Spleen (tissue), 11 donors: Measurements from ENCODE around the gene PEDS1. TPM values are rescaled to one million over a fixed set of nuclear protein-coding genes. Genes with fewer than 3 reads are reported as not detected.

Source experiments
- DNase-seq: peaks from one replicate; pipeline ENCODE4 v3.0.0-alpha.2; 2020
- H3K27ac ChIP-seq, 8 donors: fragments of 200-600 bp; sonication (generic) in 7 of 8; 1 replicate in 4 of 8; 2 replicates in 4 of 8; pipeline versions ENCODE4 v1.5.0 to v1.8.0; 2016 to 2021; ENCODE audit warnings: inconsistent platforms in 4 of 8, mild to moderate bottlenecking in 4 of 8, moderate library complexity in 1 of 8
- H3K27me3 ChIP-seq, 7 donors: fragments of 200-600 bp; sonication (generic) in 6 of 7; replicated peaks in 1 of 7; 1 replicate in 4 of 7; 2 replicates in 3 of 7; pipeline versions ENCODE4 v1.5.0 to v1.8.0; 2016 to 2021; ENCODE audit warnings: inconsistent platforms in 3 of 7, mild to moderate bottlenecking in 1 of 7
- H3K36me3 ChIP-seq, 6 donors: fragments of 200-600 bp; sonication (generic) in 5 of 6; 1 replicate in 4 of 6; 2 replicates in 2 of 6; pipeline versions ENCODE4 v1.5.0 to v1.8.0; 2016 to 2021; ENCODE audit warnings: inconsistent platforms in 2 of 6
- H3K4me1 ChIP-seq, 6 donors: fragments of 200-600 bp; sonication (generic) in 5 of 6; 1 replicate in 3 of 6; 2 replicates in 3 of 6; pipeline versions ENCODE4 v1.5.0 to v1.8.0; 2016 to 2021; ENCODE audit warnings: inconsistent platforms in 3 of 6
- H3K4me3 ChIP-seq, 8 donors: fragments of 200-600 bp; sonication (generic) in 7 of 8; 1 replicate in 4 of 8; 2 replicates in 4 of 8; pipeline versions ENCODE4 v1.5.0 to v1.8.0; 2016 to 2021; ENCODE audit warnings: inconsistent platforms in 4 of 8, mild to moderate bottlenecking in 4 of 8, moderate library complexity in 2 of 8
- H3K9me3 ChIP-seq, 8 donors: fragments of 200-600 bp; sonication (generic) in 7 of 8; 1 replicate in 4 of 8; 2 replicates in 4 of 8; pipeline versions ENCODE4 v1.5.0 to v1.8.0; 2016 to 2021; ENCODE audit warnings: inconsistent platforms in 4 of 8
- CTCF ChIP-seq, 11 experiments: fragments of 200-600 bp in 7 of 11; fragments of 450-650 bp in 4 of 11; sonication (generic) in 4 of 11; IDR thresholded peaks in 8 of 11; conservative IDR thresholded peaks in 3 of 11; 1 replicate in 7 of 11; 2 replicates in 4 of 11; pipeline versions ENCODE4 v1.4.0 to v1.8.0; 2016 to 2021; ENCODE audit warnings: antibody characterized with exemption in 11 of 11, inconsistent platforms in 4 of 11, mild to moderate bottlenecking in 1 of 11
- POLR2A ChIP-seq, 3 donors: fragments of 450-650 bp; IDR thresholded peaks; one replicate each; pipeline ENCODE4 v1.5.1; 2017; ENCODE audit warnings: antibody characterized with exemption in 3 of 3, mild to moderate bottlenecking in 1 of 3
- POLR2AphosphoS5 ChIP-seq, 3 donors: sonication (generic); formaldehyde crosslinking; IDR thresholded peaks; one replicate each; pipeline ENCODE4 v1.5.1; 2017; ENCODE audit warnings: antibody characterized with exemption in 3 of 3
- WGBS, 5 donors: extraction: QIAGEN DNeasy Blood & Tissue Kit in 3 of 5; methylation state at CpG; one replicate each; pipeline versions ENCODE4 v1.1.5 to v1.1.7; 2013 to 2018; 5-methylcytosine and 5-hydroxymethylcytosine counted together
- intact Hi-C: fragments of 100-400 bp; cut with DNase I; formaldehyde crosslinking; loops from one replicate; pipeline ENCODE4 v1.15.0; 2023; ENCODE audit warnings: low total_unique reads
- polyA plus RNA-seq, 3 donors: library from polyadenylated mRNA; stranded (reverse); fragments of 200-250 nt; gene quantifications; one replicate each; pipeline ENCODE4 v1.2.1, GENCODE V29; 2013
- total RNA-seq, 7 donors: library from RNA; depleted of rRNA in 3 of 7; stranded (reverse); fragments of >200 nt in 3 of 7; fragmentation: NEBNext Ultra II Directional in 4 of 7; extraction: Animal tissue kit (Norgen Biotek cat#: 25700) in 4 of 7; gene quantifications; one replicate each; pipeline versions ENCODE4 v1.1.0 to v1.2.1, GENCODE V29; 2016 to 2021
- donor health status: healthy with polysubstance abuse.
- donor health status: DM: no; HTN: no; CAD: no; lungs with moderate emphysema.
- donor health status: DM: no; HTN: no; CAD: no.
- donor health status: Bipolar disorder and iron deficiency.
- donor health status: healthy.
- donor health status: DM: no; HTN: no; CAD: no.
- donor health status: DM: yes; HTN: yes; CAD: no.

PEDS1 gene
- total and polyA plus RNA-seq, 10 donors, result 9.6 to 24.8 (median 15.7) TPM

- peaks cover 25 to 100% (median 79%) of the 10 kb centered on the region in 6 donors for H3K4me1 ChIP-seq
- WGBS, 5 donors, result 42 to 79% (median 54%) methylated on average over 4 of the region's 4 CpGs
- H3K27ac ChIP-seq, result peak overlapping the region in 4 of 8 donors; percentile 3 to 90 (median 40)
- peaks cover 2 to 67% (median 28%) of the 10 kb centered on the region in 6 donors for H3K36me3 ChIP-seq
- no peak overlapping the region for H3K4me3 ChIP-seq
- no peak for DNase-seq
- no peaks in the 10 kb centered on the region for H3K9me3 ChIP-seq
- H3K27me3 ChIP-seq, result no peaks in the 10 kb centered on the region
- intact Hi-C loops, result no loop called here
- no peak for TF ChIP-seq POLR2AphosphoS5 (IDR thresholded peaks at IDR 0.05)
- TF ChIP-seq POLR2A (IDR thresholded peaks at IDR 0.05), result no peak
- TF ChIP-seq CTCF (IDR thresholded peaks at IDR 0.05 in 8 of 11, conservative IDR thresholded peaks at IDR 0.05 in 3 of 11), result no peak
Observed at GRCh38 chr20:50144362-50144761, 9.2 kb downstream of the PEDS1 start.

DNA sequence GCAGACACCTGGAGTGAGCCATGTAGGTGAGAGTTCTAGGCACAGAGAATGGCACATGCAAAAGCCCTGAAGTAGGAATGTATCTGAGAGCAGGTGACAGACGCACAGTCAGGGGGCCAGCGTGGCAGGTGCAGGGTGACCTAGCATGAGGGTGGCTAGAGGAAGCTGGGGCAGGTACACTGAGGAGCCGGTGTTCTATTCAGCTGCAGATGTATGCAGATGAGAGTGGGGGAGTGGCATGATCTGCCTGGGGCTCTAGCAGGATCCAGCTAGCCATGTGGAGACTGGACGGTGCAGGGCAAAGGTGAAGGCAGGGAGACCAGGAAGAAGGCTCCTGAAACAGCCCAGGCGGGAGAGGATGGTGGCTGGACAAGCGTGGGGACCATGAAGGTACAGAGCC is 10.7 kb downstream of the PEDS1 start:
- no peak for DNase-seq
- peaks cover 40 to 100% (median 82%) of the 10 kb centered on the region in 6 donors for H3K4me1 ChIP-seq
- no peaks in the 10 kb centered on the region for H3K9me3 ChIP-seq

GRCh38 chr20:50141811-50142561 is 11.5 kb downstream of the PEDS1 start:
- TF ChIP-seq POLR2AphosphoS5 (IDR thresholded peaks at IDR 0.05), result peak in 2 of 3 donors; percentile 45 to 53
- TF ChIP-seq POLR2A (IDR thresholded peaks at IDR 0.05), result no peak
- Histone ChIP-seq H3K4me1 (peaks cover 32 to 100% (median 83%) of the 10 kb centered on the region in 6 donors), H3K9me3 (no peaks in the 10 kb centered on the region), H3K36me3 (peaks cover 2 to 72% (median 26%) of the 10 kb centered on the region in 6 donors), H3K4me3 (no peak overlapping the region), H3K27ac (peak overlapping the region in 6 of 8 donors; percentile 4 to 71 (median 44)), H3K27me3 (no peaks in the 10 kb centered on the region)
- intact Hi-C loops, result no loop called here
- no peak for DNase-seq
- 79 to 87% (median 82%) methylated on average over 12 of the region's 12 CpGs for WGBS, 5 donors

More for the DNA sequence above, 10.7 kb downstream of the PEDS1 start:
- Histone ChIP-seq H3K36me3 (peaks cover 2 to 67% (median 26%) of the 10 kb centered on the region in 6 donors), H3K27me3 (no peaks in the 10 kb centered on the region), H3K4me3 (no peak overlapping the region), H3K27ac (peak overlapping the region in 3 of 8 donors; percentile 52 to 71 (median 69))
- intact Hi-C loops, result no loop called here
- 80 to 88% (median 86%) methylated on average over 6 of the region's 6 CpGs for WGBS, 5 donors
- TF ChIP-seq POLR2A (IDR thresholded peaks at IDR 0.05), result no peak
- no peak for TF ChIP-seq CTCF (IDR thresholded peaks at IDR 0.05 in 8 of 11, conservative IDR thresholded peaks at IDR 0.05 in 3 of 11)
- no peak for TF ChIP-seq POLR2AphosphoS5 (IDR thresholded peaks at IDR 0.05)

DNA sequence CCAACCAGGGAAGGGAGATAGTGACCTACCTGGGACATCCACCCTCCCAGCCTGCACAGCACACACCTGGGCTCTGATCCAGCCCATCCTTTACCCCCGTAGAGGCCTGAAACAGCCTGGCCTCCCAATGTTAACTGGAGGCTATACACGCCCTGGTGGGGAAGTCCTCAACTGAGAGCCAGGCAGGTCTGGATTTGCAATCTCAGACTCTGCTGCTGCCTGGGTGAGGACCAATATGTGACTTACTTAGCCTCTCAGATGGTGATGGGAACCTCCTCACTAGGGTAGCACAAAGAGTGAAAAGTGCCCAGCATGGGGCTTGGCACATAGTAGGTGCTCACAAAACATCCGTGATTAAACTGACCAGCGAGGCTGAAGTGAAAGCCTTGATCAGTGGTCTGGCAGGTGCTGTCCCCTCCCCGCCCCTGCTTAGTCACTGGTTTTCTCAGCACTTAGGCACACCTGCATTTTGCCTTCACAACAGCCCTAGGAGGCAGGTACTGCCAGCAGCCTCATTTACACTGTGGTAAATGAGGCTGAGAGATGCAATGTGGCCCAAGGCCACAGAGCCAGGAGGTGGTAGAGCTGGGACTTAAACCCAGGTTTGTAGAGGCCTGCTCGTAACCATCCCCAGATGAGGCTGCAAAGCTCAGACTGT is 12.4 kb downstream of the PEDS1 start:
- Histone ChIP-seq H3K9me3 (no peaks in the 10 kb centered on the region), H3K27ac (peak overlapping the region in 3 of 8 donors; percentile 36 to 71 (median 69))
- intact Hi-C loops, result no loop called here

More for the DNA sequence above, 12.4 kb downstream of the PEDS1 start:
- Histone ChIP-seq H3K4me1 (peaks cover 27 to 97% (median 76%) of the 10 kb centered on the region in 6 donors), H3K36me3 (peaks cover 2 to 80% (median 26%) of the 10 kb centered on the region in 6 donors), H3K27me3 (no peaks in the 10 kb centered on the region), H3K4me3 (no peak overlapping the region)
- WGBS, 5 donors, result 87 to 92% (median 89%) methylated on average over 4 to 6 of the region's 6 CpGs
- DNase-seq, result no peak
- TF ChIP-seq CTCF (IDR thresholded peaks at IDR 0.05 in 8 of 11, conservative IDR thresholded peaks at IDR 0.05 in 3 of 11) (no peak), POLR2AphosphoS5 (IDR thresholded peaks at IDR 0.05) (no peak), POLR2A (IDR thresholded peaks at IDR 0.05) (no peak)
